ENCODE results near the gene RBM48. TPM values are rescaled to one million over a fixed set of nuclear protein-coding genes. Genes with fewer than 3 reads are reported as not detected.

RBM48 gene
- total and polyA plus RNA-seq, 9 of the 15 experiments (the other 6 are each of a cell fraction or from before 2014, with no cell fraction given) = 9.9 to 35.1 (median 16.3) TPM

DNA sequence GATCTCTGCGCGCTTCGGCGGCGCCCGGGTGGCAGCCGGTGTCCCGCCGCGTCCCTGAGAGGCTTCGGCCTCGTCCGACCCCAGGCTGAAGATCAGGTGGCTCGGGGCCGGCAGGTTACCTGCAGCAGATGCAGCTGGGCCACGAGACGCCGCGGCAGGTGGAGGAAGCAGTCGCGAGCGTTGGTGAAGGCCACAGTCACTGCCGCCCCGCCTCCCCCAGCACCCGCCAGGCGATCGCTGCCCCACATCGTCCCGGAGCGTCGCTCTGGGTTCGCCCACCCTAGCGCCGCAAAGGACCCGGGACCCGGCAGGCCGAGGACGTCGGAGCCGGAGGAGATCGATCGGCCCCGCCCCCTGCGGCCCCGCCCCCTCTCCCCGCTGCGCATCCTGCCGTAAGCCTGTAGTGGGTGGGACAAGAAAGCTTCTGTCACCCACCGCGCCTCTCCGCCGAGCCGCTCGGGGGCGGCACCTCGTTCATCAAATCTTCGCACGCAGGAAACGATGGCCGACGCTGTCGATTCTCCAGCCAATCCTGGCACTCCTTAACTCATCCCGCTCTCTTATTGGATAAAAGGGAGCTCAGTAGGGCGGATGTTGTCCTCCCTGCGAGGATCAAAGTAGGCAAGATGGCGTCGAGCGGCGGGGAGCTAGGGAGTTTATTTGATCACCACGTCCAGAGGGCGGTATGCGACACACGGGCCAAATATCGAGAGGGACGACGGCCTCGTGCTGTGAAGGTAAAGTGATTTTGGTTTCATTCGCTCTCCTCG, at the start of gene RBM48, which contains the start of gene PEX1 (continued):
- TF ChIP-seq ZNF668 (CRISPR knock-in tag; IDR thresholded peaks at IDR 0.05) (no peak), MYBL2 (IDR thresholded peaks at IDR 0.05; ENCODE audit: low read depth) (peak; percentile 63; the same call in 1 of the 2 replicates), MYBL2 (CRISPR knock-in tag; IDR thresholded peaks at IDR 0.05; ENCODE audit: borderline replicate concordance) (no peak), TRIM24 (IDR thresholded peaks at IDR 0.05) (no peak; a peak in 1 of 4 replicates), LEF1 (IDR thresholded peaks at IDR 0.05) (peak; percentile 93), ZNF699 (CRISPR knock-in tag; IDR thresholded peaks at IDR 0.05; ENCODE audit: insufficient replicate concordance) (no peak), ZSCAN29 (IDR thresholded peaks at IDR 0.05) (no peak), ZFX (CRISPR knock-in tag; IDR thresholded peaks at IDR 0.05) (peak; percentile 83), STAG1 (CRISPR knock-in tag; IDR thresholded peaks at IDR 0.05; ENCODE audit: borderline replicate concordance) (no peak), ZZZ3 (IDR thresholded peaks at IDR 0.05) (peak; percentile 80), ZNF436 (CRISPR knock-in tag; IDR thresholded peaks at IDR 0.05) (no peak), YBX1 (IDR thresholded peaks at IDR 0.05) (no peak), HDAC3 (IDR thresholded peaks at IDR 0.05; ENCODE audit: borderline replicate concordance, partially characterized antibody) (no peak), RB1 (IDR thresholded peaks at IDR 0.05; ENCODE audit: low read depth) (peak; percentile 60; the same call in 1 of the 2 replicates), CTCF (IDR thresholded peaks at IDR 0.05 in 2 of 3, conservative IDR thresholded peaks at IDR 0.05 in 1 of 3; ENCODE audit: insufficient read depth in 2 of 3, low read depth in 1 of 3, low read length in 3 of 3) (peak; percentile 64 to 67 (median 66)), ZNF766 (CRISPR knock-in tag; conservative IDR thresholded peaks at IDR 0.05) (no peak), THAP7 (CRISPR knock-in tag; IDR thresholded peaks at IDR 0.05) (no peak), MCM3 (IDR thresholded peaks at IDR 0.05) (no peak), NCOA2 (IDR thresholded peaks at IDR 0.05; ENCODE audit: partially characterized antibody in 2 of 2) (no peak)
- TF ChIP-seq, protein P1, sequence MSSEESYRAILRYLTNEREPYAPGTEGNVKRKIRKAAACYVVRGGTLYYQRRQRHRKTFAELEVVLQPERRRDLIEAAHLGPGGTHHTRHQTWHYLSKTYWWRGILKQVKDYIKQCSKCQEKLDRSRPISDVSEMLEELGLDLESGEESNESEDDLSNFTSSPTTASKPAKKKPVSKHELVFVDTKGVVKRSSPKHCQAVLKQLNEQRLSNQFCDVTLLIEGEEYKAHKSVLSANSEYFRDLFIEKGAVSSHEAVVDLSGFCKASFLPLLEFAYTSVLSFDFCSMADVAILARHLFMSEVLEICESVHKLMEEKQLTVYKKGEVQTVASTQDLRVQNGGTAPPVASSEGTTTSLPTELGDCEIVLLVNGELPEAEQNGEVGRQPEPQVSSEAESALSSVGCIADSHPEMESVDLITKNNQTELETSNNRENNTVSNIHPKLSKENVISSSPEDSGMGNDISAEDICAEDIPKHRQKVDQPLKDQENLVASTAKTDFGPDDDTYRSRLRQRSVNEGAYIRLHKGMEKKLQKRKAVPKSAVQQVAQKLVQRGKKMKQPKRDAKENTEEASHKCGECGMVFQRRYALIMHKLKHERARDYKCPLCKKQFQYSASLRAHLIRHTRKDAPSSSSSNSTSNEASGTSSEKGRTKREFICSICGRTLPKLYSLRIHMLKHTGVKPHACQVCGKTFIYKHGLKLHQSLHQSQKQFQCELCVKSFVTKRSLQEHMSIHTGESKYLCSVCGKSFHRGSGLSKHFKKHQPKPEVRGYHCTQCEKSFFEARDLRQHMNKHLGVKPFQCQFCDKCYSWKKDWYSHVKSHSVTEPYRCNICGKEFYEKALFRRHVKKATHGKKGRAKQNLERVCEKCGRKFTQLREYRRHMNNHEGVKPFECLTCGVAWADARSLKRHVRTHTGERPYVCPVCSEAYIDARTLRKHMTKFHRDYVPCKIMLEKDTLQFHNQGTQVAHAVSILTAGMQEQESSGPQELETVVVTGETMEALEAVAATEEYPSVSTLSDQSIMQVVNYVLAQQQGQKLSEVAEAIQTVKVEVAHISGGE (CRISPR knock-in tag; IDR thresholded peaks at IDR 0.05) = peak in 1 of 3 experiments; percentile 65; a peak in 1 of 6 replicates
- TF ChIP-seq, protein P2, sequence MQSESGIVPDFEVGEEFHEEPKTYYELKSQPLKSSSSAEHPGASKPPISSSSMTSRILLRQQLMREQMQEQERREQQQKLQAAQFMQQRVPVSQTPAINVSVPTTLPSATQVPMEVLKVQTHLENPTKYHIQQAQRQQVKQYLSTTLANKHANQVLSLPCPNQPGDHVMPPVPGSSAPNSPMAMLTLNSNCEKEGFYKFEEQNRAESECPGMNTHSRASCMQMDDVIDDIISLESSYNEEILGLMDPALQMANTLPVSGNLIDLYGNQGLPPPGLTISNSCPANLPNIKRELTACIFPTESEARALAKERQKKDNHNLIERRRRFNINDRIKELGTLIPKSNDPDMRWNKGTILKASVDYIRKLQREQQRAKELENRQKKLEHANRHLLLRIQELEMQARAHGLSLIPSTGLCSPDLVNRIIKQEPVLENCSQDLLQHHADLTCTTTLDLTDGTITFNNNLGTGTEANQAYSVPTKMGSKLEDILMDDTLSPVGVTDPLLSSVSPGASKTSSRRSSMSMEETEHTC (IDR thresholded peaks at IDR 0.05) = 0 out of 2 replicates have a peak, but pooled peaks have one; percentile 42
